GM13977 (cell line): ENCODE measurements around the gene ZMPSTE24.

ENCODE experiments used
- DNase-seq: peaks from one replicate; pipeline ENCODE4 v3.0.0; 2012; ENCODE audit warnings: low spot score
- CTCF ChIP-seq: IDR thresholded peaks from 2 replicates; pipeline ENCODE4 v1.5.1; 2012; ENCODE audit warnings: mild to moderate bottlenecking, control low read depth; ENCODE audit not compliant: insufficient read depth; ENCODE audit errors: extremely low read depth, missing control alignments
- in situ Hi-C: fragments of 300-500 bp; cut with MboI; formaldehyde crosslinking; loops from one replicate; pipeline ENCODE4 v1.12.0; 2022; ENCODE audit warnings: low sequenced_read_pairs, low pct_unique_long_range_greater_than_20kb, mixed read lengths, inconsistent platforms; ENCODE audit not compliant: unreplicated experiment

Gene ZMPSTE24

DNA sequence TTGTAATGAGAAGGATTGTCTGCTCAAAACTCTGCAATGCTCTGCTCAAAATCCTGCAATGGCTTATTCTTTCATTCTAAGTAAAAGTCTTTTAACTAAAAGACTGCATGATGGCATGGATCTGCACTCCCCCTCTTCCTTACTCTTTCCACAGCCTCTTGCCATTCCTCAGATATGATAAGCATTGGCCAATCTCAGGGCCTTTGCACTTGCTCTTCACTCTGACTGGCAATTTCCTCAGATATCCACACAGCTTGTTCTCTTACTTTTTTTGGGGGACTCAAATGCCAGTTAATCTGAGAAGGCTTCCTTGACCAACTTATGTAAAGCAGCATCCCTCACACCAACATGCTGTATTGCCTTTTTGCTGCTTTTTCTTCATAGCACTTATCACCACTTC lies 2.8 kb upstream of the ZMPSTE24 start:
- in situ Hi-C loops: no loop called here
- no peak for TF ChIP-seq CTCF
- DNase-seq: no peak

- DNase-seq: no peak
- TF ChIP-seq CTCF: no peak
- in situ Hi-C loops: no loop called here
Observed at GRCh38 chr1:40256401-40257084, 1.5 kb upstream of the ZMPSTE24 start.

- no peak for DNase-seq
- in situ Hi-C loops: no loop called here
- TF ChIP-seq CTCF: no peak
Observed at GRCh38 chr1:40257313-40257687, 736 bp upstream of the ZMPSTE24 start.

DNA sequence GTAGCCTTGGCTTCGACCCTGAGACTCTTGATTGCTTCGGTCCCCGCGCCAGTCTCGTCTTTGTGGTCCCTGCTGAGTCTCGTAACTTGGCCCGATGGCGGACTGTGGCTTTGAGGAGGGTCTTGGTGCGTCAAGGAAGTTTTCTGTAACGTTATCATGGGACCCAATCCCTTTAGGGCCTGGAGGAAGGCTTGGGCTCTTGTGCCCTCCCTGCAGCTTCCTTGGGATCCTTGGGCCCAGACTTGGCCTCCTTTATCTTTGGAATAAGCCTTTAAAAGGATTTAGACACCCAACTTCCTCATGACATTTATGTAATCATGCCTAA lies 371 bp downstream of the ZMPSTE24 start:
- TF ChIP-seq CTCF: no peak
- in situ Hi-C loops: no loop called here
- DNase-seq: no peak

- TF ChIP-seq CTCF: no peak
- in situ Hi-C loops: no loop called here
- DNase-seq: no peak
Observed at GRCh38 chr1:40264354-40264781, 6.3 kb downstream of the ZMPSTE24 start.

DNA sequence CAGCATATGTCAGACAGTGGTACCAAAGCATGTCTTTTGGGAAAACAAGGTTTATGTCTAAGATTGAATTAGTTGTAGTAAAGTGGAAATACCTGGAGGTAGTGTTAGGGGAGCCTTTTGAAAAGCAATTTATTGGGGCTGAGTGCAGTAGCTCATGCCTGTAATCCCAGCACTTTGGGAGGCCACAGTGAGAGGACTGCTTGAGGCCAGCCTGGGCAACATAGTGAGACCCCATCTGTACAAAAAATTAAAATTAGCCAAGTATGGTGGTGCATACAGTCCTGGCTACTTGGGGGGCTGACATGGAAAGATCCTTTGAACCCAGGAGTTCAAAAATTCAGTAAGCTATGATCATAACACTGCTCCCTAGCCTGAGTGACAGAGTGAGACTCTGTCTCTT lies 7.3 kb downstream of the ZMPSTE24 start:
- no peak for TF ChIP-seq CTCF
- in situ Hi-C loops: no loop called here
- no peak for DNase-seq

GRCh38 chr1:40265919-40266318 lies 7.9 kb downstream of the ZMPSTE24 start:
- no peak for DNase-seq
- in situ Hi-C loops: no loop called here
- TF ChIP-seq CTCF: no peak
